HTR-8/SVneo (cell line): ENCODE measurements around the gene GGTLC3.
"Not testable (repeated sequence)": the region's sequence is repeated elsewhere in the genome, so short reads cannot be mapped to it uniquely, and the experiment has no call there.

Experiments
- DNase-seq: peaks from one replicate; pipeline ENCODE4 v3.0.0; 2011; ENCODE audit warnings: low spot score, mixed read lengths; ENCODE audit not compliant: insufficient read length
- FAIRE-seq: peaks from 2 replicates; lab custom pipeline; 2011; peaks lifted over from hg19 to GRCh38; lab: Jason Lieb, UNC

Gene GGTLC3

GRCh38 chr22:18523328-18523727, 5.4 kb upstream of the GGTLC3 start:
- DNase-seq, result not testable (repeated sequence)

DNA sequence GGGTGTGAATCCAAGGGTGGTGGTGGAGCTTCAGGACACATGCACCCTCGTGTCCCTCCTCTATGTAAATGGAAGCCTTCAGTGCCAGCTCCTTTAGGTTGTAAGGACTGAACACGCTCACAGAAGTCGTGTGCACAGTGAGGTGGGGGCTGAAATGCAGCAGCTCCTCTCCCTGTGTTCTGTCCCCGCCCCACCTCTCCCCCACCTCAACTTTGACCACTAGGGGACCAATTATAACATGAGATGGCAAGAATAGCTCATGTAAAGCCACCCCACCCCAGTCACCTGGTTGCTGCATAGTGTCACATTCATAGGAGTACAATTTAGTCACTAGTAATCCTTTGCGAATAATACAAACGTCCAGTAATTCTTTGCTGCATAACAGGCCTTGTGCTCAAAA, 4.8 kb upstream of the GGTLC3 start:
- not testable (repeated sequence) for FAIRE-seq, DNase-seq

More at GRCh38 chr22:18523328-18523727, 5.4 kb upstream of the GGTLC3 start:
- not testable (repeated sequence) for FAIRE-seq

- not testable (repeated sequence) for DNase-seq
Observed at GRCh38 chr22:18513454-18513853, 4.5 kb downstream of the GGTLC3 start.

GRCh38 chr22:18512378-18512777, 5.6 kb downstream of the GGTLC3 start:
- not testable (repeated sequence) for FAIRE-seq, DNase-seq

More at GRCh38 chr22:18513454-18513853, 4.5 kb downstream of the GGTLC3 start:
- FAIRE-seq, result not testable (repeated sequence)

- not testable (repeated sequence) for DNase-seq, FAIRE-seq
Observed at GRCh38 chr22:18511327-18511726, 6.6 kb downstream of the GGTLC3 start.

DNA sequence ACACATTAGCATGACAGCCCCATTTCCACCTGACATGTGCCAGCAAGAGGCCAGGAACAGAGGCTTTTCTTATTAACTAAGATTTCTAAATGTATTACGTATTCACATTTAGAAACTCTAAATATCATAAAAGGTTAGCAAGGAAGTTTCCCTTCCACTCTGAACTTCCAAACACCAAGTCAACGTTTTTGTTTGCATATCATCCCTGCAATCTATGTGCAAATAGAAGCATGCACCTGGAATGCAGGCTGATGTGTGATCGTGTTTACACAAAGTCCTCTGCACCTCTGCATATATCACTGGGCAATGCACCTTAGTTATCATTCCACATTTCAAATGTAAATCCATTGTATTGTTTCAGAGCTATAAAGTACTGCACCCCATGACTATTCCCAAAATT, 21.7 kb downstream of the GGTLC3 start:
- DNase-seq, FAIRE-seq: not testable (repeated sequence)
